ENCODE results near the gene RNF41.
"Not testable (repeated sequence)": the region's sequence is repeated elsewhere in the genome, so short reads cannot be mapped to it uniquely, and the experiment has no call there.

The RNF41 gene

GRCh38 chr12:56221757-56222530 is at the start of gene RNF41:
Gene RNF41, minus strand, starts transcription at chr12:56221922. Its CDS starts 7,875 bp downstream, at chr12:56214047.
- TF ChIP-seq CTCF (IDR thresholded peaks at IDR 0.05; ENCODE audit: low read depth, low read length, missing control alignments): peak; percentile 11
- peak within 1 kb of the TSS; percentile 95 for H3K4me3 ChIP-seq (ENCODE audit: low read depth, low read length)
- DNase-seq (ENCODE audit: low read depth): peak; percentile 87

GRCh38 chr12:56271031-56271430 is 49.3 kb upstream of the RNF41 start:
- H3K4me3 ChIP-seq (ENCODE audit: low read depth, low read length): no peak overlapping the region
- no peak for DNase-seq (ENCODE audit: low read depth)
- peak; percentile 50 for TF ChIP-seq CTCF (IDR thresholded peaks at IDR 0.05; ENCODE audit: low read depth, low read length, missing control alignments)

GRCh38 chr12:56267443-56268071 is 45.8 kb upstream of the RNF41 start:
- peak overlapping the region; percentile 66 for H3K4me3 ChIP-seq (ENCODE audit: low read depth, low read length)
- TF ChIP-seq CTCF (IDR thresholded peaks at IDR 0.05; ENCODE audit: low read depth, low read length, missing control alignments): no peak
- DNase-seq (ENCODE audit: low read depth): no peak

- peak; percentile 50 for TF ChIP-seq CTCF (IDR thresholded peaks at IDR 0.05; ENCODE audit: low read depth, low read length, missing control alignments)
- DNase-seq (ENCODE audit: low read depth): peak; percentile 53
These were observed 45.1 kb upstream of the RNF41 start, which contains the start of gene COQ10A for GRCh38 chr12:56266693-56267442. Gene COQ10A, plus strand, starts transcription at chr12:56266942. Its CDS starts 177 bp downstream, at chr12:56267119.

DNA sequence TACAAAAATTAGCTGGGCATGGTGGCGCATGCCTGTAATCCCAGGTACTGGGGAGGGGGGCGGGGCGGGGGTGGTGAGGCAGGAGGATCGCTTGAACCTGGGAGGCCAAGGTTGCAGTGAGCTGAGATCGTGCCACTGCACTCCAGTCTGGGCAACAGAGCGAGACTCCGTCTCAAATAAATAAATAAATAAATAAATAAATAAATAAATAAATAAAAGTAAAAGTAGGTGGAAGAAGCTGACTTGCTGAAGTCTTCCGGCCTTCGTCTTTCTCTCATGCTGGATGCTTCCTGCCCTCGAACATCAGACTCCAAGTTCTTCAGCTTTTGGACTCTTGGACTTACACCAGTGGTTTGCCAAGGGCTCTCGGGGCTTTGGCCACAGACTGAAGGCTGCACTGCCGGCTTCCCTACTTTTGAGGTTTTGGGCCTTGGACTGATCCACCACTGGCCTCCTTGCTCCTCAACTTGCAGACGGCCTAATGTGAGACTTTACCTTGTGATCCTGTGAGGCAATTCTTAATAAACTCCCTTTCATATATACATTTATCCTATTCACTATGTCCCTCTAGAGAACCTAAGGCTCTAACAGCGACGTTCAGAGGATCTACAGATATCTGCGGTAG is 44.5 kb upstream of the RNF41 start:
- not testable (repeated sequence) for DNase-seq (ENCODE audit: low read depth)
- peak overlapping the region; percentile 66 for H3K4me3 ChIP-seq (ENCODE audit: low read depth, low read length)

More at GRCh38 chr12:56266693-56267442, 45.1 kb upstream of the RNF41 start, which contains the start of gene COQ10A:
- peak within 1 kb of the TSS; percentile 66 for H3K4me3 ChIP-seq (ENCODE audit: low read depth, low read length)

GRCh38 chr12:56262955-56263354 is 41.2 kb upstream of the RNF41 start:
- DNase-seq (ENCODE audit: low read depth); H3K4me3 ChIP-seq (ENCODE audit: low read depth, low read length): not testable (repeated sequence)
- TF ChIP-seq CTCF (IDR thresholded peaks at IDR 0.05; ENCODE audit: low read depth, low read length, missing control alignments): peak; percentile 8

Data from GM12864 (cell line).